G401 (cell line): ENCODE results near the gene OOEP. TPM values are rescaled to one million over a fixed set of nuclear protein-coding genes. Genes with fewer than 3 reads are reported as not detected.
"Not testable (repeated sequence)": the region's sequence is repeated elsewhere in the genome, so short reads cannot be mapped to it uniquely, and the experiment has no call there.

Experiments used
- DNase-seq: peaks from one replicate; pipeline ENCODE4 v3.0.0-alpha.2; 2015; ENCODE audit warnings: low spot score
- in situ Hi-C: cut with HindIII; loops from 2 replicates; pipeline ENCODE4 v1.10.0; 2016; ENCODE audit warnings: low sequenced_read_pairs, mixed read lengths
- total RNA-seq: library from RNA; depleted of rRNA; stranded (reverse); fragments of >200 nt; shearing (Covaris generic); gene quantifications from 2 replicates; pipeline ENCODE4 v1.2.3, GENCODE V29; 2014; rRNA removed

The OOEP gene
- total RNA-seq, result not detected in 2 replicates

DNA sequence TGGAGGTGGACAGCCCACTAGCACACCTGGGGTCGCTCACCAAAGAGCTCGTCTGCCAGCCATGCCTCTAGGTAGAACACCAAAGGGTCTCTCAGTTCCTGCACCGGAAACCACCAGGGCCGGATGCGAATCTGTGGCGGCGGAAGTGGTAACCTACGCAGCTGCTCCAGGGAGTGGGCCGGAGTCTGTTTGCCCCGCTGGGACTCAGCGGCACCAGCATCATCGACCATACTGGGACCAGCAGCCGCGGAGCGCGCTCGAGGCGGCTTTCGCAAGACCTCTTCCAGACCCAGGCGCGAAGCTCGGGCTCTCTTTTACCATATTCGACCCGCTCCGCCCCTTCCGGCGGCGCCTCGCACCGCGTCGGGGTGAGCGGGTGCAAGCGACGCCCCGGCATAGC, at the start of gene OOEP:
OOEP (minus strand) TSS at position 335 of the 400 bp plus-strand sequence; CDS start at position 230, 105 bp downstream.
- no peak for DNase-seq
- in situ Hi-C loops, result no loop called here

DNA sequence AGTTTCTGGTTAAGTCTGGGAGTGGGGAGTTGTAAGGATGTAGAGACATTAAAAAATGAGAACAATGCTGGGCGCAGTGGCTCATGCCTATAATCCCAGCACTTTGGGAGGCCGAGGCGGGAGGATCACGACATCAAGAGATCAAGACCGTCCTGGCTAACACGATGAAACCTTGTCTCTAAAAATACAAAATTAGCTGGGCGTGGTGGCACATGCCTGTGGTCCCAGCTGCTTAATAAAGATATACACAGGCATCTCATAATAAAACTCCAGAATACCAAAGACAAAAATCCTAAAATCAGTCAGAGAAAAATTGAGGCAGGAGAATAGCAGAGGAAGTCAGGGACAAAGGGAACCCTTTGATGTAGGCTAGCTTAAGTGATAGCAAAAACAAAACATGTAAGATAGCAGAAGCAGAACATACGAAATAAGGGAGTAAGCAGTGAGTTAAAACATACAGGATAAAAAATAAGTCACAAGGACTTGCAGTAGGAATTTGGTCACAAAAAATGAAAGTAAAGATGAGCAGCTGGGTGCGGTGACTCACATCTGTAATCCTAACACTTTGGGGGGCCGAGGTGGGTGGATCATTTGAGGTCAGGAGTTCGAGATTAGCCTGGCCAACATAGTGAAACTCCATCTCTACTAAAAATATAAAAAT, 48.5 kb upstream of the OOEP start:
- DNase-seq, result no peak
- in situ Hi-C loops, result no loop called here

DNA sequence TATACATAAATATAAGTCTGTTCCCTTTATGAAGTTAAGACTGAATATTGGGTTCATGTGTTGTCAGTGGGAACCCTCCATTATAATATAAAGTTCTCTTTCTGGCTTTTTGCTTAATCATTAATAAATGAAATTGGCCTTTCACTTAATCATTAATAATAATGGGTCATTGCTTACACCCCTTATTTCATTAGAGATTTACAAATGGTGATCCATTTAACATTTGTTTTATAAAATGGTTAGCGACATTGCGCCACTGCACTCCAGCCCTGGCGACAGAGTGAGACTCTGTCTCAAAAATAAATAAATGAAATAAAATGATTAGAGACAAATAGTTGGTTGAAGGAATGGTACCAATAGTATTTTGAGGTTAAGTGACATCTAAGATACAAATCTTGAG, 43.4 kb upstream of the OOEP start:
- in situ Hi-C loops, result no loop called here
- no peak for DNase-seq

DNA sequence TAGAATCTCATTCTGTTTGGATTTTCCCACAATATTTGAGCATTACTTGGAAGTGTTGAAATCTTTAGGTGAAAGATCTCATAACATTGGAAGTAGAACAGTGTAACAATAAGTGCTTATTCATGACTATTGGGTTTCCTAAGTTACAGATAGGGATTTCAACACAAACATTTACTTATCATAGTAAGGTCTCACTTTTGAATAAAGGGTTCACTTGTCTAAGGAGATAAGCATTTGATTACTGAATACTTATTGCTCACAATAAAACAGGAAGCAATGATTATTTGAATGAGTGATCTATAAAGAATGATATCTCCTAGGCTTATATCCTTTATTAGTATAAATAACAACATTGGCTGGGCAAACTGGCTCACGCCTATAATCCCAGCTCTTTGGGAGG, 39.7 kb upstream of the OOEP start:
- DNase-seq, result no peak
- in situ Hi-C loops, result no loop called here

DNA sequence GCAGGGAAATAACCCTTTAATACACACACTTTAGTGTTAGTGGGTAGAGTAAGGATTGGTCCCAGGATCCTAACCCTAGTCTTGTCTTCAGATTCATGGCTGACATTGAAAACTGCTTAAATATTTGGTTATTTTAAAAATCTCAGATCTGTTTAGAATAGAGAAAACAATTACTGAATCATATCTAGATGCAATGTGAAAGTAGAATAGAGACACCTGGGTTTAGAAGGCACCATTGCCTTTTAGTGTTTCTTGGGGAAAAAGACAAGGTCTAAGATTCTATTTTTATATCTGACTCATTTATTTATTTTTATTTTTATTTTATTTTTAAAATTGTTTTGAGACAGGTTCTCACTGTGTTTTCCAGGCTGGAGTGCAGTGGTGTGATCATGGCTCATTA, 31.0 kb upstream of the OOEP start:
- in situ Hi-C loops, result no loop called here
- DNase-seq, result no peak

DNA sequence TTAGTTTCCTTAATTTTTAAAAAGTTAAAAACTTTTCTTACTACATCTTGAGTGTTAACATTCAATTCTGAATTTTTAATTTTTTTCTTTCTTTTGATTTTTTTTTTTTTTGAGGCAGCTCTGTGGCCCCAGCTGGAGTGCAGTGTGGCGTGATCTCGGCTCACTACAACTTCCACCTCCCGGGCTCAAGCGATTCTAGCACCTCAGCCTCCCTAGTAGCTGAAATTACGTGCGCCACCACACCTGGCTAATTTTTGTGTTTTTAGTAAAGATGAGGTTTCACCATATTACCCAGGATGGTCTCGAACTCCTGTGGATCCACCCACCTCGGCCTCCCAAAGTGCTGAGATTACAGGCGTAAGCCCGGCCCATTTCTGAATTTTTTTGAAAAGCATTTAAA, 26.2 kb upstream of the OOEP start:
- in situ Hi-C loops, result no loop called here
- DNase-seq, result no peak

DNA sequence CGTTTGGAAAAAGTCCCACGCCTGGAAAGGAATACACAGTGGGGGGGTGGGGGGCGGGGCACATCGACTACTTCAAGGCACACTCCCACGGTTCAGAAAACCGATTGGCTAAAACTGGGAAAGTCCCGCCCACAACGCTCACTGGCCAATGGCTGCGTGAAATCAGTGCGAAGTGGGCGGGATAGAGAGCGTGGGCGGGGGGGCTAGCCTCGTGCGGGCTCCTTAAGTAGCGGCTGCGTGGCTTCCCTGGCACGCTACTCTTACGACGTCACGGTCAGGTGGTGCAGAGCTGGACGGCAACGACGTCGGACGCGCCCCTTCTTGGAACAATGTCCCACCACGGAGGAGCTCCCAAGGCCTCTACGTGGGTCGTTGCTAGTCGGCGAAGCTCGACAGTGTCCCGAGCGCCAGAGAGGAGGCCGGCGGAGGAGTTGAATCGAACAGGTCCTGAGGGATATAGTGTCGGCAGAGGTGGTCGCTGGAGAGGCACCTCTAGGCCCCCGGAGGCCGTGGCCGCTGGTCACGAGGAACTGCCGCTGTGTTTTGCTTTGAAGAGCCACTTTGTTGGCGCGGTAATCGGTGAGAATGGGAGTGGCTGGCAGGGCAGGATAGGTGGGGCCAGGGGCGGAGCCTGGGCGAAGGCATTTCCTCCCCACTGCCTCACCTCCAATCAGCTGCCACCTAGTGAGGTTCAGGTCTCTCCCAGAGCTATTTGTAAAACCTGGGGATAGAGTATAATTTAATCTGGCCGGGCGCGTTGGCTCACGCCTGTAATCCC, 25.1 kb upstream of the OOEP start, which contains the start of gene DDX43:
DDX43 (plus strand) TSS at position 252 of the 778 bp plus-strand sequence; CDS start at position 330, 78 bp downstream.
- in situ Hi-C loops, result no loop called here
- DNase-seq, result no peak

DNA sequence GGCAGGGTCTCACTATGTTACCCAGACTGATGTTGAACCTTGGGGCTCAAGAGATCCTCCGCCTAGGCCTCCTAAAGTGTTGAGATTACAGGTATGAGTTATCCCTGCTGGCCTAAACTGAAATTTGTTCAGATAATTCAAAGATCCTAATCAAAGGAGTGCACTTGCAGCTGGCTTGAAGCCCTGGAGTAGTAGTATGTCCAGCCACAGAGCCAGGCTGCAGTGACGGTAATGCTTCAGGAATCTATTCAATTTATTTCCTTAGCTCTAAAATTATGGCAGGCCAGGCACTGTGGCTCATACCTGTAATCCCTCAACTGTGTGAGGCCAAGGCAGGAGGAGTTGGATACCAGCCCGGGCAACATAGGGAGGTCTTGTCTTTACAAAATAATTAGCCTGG, 23.6 kb upstream of the OOEP start:
- in situ Hi-C loops, result no loop called here
- no peak for DNase-seq

DNA sequence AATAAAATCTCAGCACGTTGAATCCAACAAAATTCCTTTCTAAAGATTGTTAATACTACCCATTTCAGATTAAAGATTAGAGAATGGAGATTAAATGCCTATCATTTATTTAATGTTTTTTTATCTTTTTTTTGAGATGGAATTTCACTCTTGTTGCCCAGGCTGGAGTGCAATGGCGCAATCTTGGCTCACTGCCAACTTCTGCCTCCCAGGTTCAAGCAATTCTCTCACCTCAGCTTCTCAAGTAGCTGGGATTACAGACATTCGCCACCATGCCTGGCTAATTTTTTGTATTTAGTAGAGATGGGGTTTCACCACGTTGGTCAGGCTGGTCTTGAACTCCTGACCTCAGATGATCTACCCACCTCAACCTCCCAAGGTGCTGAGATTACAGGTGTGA, 22.5 kb upstream of the OOEP start:
- DNase-seq, in situ Hi-C loops: not testable (repeated sequence)

DNA sequence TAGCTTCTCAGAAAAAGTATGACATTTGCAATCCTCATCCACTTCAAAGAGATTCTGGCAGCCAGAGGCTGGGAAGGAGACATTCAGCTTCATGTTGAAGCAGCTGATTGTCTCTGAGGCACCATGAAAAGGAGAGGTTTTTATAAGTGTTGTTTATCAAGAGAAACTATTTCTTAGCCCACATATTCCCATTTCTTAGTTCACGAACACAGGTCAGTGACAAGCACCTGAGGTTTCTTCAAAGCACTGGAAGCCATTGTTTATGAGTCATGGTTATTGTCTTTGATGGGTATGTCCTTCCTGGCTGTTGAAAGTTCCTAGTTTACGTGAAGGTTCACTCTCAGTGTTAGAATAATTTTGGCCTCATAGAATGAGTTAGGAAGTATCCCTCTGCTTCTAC, 22.0 kb upstream of the OOEP start:
- in situ Hi-C loops, result no loop called here
- DNase-seq, result no peak

DNA sequence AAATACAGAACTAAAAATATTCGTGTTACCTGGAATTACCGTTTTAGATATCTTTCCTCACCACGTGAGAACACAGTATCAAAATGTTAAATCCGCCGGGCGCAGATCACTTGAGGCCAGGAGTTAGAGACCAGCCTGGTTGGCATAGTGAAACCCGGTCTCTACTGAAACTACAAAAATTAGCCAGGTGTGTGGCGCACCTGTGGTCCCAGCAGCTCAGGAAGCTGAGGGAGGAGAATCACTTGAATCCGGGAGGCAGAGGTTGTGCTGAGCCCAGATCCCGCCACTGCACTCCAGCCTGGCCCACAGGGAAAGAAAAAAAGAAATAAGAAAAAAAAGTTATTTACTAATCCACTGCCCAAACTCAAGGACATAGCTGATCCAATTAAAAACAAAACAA, 20.2 kb upstream of the OOEP start:
- no peak for DNase-seq
- in situ Hi-C loops, result no loop called here

DNA sequence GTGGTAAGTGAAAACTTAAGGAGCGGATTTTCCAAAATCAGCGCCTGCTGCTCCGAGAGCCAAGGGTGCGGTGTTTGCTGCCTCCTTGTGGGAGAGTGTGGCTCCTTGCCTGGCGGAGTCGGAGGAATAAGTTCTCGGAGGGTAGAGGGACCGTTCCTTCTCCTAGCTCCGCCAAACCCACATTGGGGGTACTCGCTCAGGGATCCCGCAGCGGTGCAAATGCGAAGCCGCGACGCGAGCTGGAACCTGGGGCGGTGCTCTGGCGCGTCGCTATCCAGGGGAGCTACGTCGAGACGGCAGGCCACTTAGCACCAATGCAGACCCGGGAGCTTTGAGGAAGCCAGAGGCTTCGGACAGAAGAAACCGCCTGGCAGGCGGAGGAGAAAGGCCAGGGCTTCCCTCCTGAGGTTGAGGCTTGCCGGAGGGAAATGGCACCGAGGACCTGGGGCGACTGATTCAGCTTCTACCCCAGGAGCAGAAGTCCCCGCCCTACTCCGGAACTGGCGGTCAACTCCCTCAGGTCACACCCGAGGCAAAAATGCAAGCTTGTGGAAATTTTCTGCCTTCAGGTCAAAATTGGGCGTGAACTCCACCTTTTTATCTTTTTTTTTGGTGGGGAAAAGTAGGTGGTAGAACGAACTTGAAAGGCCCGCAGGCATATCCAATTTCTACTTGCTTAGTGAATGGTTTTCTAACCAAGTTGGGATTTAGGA, 19.3 kb upstream of the OOEP start:
- peak; percentile 77 for DNase-seq
- in situ Hi-C loops, result no loop called here

DNA sequence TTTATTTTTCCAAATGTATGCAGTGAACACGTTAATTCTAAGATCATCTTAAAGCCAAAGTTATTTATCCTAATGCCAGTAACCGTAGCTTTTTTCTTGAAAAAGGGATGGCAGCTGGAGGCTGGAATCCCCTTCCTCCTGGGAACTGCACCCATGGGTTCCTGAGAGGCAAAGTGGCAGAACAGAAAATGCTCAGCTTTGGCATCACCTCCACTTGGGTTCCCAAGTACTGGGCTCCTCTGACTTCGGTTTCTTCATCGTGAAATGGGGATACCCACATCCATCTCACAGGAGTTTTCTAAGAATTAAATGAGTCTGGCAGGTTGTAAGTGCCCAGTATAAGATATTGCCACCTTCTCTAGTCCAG, 18.7 kb upstream of the OOEP start:
- in situ Hi-C loops, result no loop called here
- DNase-seq, result no peak

DNA sequence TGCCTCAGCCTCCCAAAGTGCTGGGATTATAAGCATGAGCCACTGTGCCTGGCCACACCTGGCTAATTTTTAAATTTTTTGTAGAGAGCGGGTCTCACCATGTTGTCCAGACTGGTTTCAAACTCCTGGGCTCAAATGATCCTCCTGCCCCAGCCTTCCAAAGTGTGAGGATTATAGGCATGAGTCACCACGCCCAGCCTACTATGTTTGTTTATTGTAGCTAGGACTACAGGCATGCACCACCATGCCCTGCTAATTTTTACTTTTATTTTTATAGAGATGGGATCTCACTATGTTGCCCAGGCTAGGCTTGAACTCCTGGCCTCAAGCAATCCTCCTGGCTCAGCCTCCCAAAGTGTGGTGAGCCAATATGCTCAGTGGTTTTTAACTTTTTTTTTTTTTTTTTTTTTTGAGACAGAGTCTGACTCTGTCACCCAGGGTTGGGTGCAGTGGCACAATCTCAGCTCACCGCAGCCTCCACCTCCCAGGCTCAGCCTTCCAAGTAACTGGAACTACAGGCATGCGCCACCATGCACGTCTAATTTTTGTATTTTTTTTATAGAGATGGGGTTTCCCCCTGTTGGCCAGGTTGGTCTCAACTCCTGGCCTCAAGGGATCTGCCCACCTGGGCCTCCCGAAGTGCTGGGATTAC, 12.9 kb upstream of the OOEP start:
- no peak for DNase-seq
- in situ Hi-C loops, result no loop called here

DNA sequence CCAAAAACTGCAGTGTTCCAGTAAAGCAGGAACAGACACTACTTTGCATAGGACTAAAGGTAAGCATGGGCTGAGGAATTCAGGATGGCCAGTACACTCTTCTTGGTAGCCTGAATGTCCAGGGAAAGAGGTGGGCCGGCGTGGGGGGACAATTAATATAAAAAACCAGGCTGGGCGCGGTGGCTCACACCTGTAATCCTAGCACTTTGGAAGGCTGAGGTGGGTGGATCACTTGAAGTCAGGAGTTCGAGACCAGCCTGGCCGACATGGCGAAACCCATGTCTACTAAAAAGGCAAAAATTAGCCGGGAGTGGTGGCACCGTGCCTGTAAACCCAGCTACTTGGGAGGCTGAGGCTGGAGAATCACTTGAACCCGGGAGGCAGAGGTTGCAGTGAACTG, 11.8 kb upstream of the OOEP start:
- DNase-seq, in situ Hi-C loops: not testable (repeated sequence)

DNA sequence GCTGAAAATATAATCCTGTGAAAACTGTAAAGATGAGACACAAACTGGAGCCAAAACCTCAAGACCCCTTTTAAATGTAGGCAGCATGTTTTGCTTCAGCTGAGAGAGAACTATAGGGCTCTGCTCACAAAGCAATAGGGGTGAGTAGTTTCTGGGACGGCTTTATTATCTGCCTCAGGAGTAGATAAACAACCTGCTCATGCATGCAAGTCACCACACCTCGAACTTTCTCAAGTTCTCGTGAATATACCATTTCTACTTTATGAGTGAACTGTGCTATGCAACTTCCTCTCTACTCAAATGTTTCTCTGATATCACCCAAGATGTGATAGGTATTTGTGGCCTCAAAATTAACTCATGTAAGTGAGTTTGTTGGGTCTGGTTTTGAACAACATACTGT, 7.5 kb upstream of the OOEP start:
- in situ Hi-C loops, result no loop called here

DNA sequence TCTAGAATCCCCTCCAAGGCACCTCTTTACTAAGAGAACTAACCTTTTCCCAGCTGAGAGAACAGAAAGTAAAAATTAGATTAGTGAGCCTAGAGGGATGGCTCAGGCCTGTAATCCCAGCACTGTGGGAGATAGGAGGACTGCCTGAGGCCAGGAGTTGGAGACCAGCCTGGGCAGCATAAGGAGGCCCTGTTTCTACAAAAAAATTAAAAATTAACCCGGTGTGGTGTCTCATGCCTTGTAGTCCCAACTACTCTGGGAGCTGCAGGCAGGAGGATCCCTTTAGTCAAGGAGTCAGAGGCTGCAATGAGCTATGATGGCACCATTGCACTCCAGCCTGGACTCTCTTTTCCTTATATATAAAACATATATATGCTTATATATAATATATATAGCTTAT, 5.5 kb upstream of the OOEP start:
- DNase-seq, result peak; percentile 83
- in situ Hi-C loops, result no loop called here

More for the DNA sequence above, 7.5 kb upstream of the OOEP start:
- no peak for DNase-seq

DNA sequence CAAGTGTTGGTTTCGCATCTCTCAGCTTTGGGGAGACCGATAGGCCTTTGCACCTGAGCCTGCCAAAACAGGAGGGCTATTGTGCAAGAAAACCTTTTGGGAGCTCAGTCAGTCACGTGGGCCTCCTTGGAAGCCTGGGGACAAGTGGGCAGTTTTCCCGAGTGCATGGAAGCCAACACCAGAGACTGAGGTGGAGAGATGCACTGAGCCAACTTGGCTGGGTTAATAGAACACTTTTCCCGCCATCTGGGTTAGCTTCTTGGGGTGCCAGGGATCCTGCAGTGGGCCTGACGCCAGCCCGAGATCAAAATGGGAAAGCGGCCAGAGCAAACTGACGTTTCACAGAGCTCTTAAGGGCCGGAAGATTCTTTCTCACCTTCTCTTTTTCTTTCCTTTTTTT, 2.8 kb upstream of the OOEP start:
- DNase-seq, result peak; percentile 98
- in situ Hi-C loops, result no loop called here

DNA sequence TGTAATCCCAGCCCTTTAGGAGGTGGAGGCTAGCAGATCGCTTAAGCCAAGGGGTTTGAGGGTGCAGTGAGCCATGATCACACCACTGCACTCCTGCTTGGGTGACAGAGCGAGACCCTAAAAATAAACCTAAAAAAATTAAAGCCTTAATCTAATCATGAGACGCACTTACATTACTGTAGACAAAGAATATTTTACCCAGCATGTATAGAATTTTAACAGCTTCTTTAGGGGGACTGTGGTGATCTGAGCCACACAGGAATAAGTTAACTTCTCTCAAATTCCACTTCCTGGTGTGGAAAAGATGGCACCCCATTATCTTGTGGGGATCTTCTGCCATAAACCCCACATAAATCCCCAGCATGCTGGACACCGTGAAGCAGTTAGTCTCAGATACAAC, 2.3 kb upstream of the OOEP start:
- DNase-seq, result no peak
- in situ Hi-C loops, result no loop called here

DNA sequence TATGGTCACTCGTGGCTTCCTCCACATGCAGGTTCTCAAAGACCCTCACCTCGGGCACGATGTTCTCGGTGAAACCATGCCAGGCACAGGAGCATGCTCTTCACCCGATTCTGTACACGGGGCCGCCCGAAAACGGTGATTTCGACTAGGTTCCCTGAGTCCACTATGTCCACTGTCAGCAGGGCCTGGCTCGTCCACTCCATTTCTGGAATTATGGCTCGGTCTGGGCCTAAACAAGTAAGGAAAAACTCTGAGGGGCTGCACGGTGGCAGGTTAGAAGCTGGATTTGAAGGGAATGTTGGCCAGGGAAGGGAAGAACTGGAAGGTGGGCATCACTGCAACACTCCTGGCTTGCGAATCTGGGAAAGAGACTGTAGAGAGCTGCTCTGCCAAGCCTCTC, 540 bp downstream of the OOEP start:
- in situ Hi-C loops, result no loop called here
- no peak for DNase-seq
